Testis (tissue), 3 donors: ENCODE measurements around the gene GRK3. TPM values are rescaled to one million over a fixed set of nuclear protein-coding genes. Genes with fewer than 3 reads are reported as not detected.

ENCODE experiments used
- DNase-seq: peaks from one replicate; pipeline ENCODE4 v3.0.0-alpha.2; 2019
- H3K27ac ChIP-seq, 2 donors: fragments of 200-600 bp; sonication (generic); one replicate each; pipeline ENCODE4 v1.5.1; 2019
- H3K27me3 ChIP-seq: fragments of 200-600 bp; sonication (generic); one replicate; pipeline ENCODE4 v1.5.1; 2019
- H3K36me3 ChIP-seq: fragments of 200-600 bp; sonication (generic); one replicate; pipeline ENCODE4 v1.5.1; 2017; ENCODE audit warnings: low read depth; ENCODE audit errors: missing control alignments
- H3K4me1 ChIP-seq: fragments of 200-600 bp; sonication (generic); one replicate; pipeline ENCODE4 v1.5.1; 2019
- H3K4me3 ChIP-seq, 2 donors: fragments of 200-600 bp; sonication (generic); one replicate each; pipeline ENCODE4 v1.5.1; 2017 to 2019
- H3K9me3 ChIP-seq: fragments of 200-600 bp; sonication (generic); one replicate; pipeline ENCODE4 v1.5.1; 2017
- CTCF ChIP-seq, 3 experiments: fragments of 450-650 bp in 2 of 3; fragments of 200-600 bp in 1 of 3; sonication (generic) in 1 of 3; IDR thresholded peaks; one replicate each; pipeline ENCODE4 v1.5.1; 2016 to 2019; ENCODE audit warnings: antibody characterized with exemption in 3 of 3, mild to moderate bottlenecking in 2 of 3, moderate library complexity in 1 of 3
- POLR2A ChIP-seq: fragments of 450-650 bp; IDR thresholded peaks from one replicate; pipeline ENCODE4 v1.6.1; 2017; ENCODE audit warnings: antibody characterized with exemption, mild to moderate bottlenecking, moderate library complexity
- whole genome bisulfite sequencing, 2 donors: methylation state at CpG; one replicate each; pipeline ENCODE4 v1.1.5; 2018; 5-methylcytosine and 5-hydroxymethylcytosine counted together
- intact Hi-C: fragments of 100-400 bp; cut with DNase I; formaldehyde crosslinking; loops from one replicate; pipeline ENCODE4 v1.15.1; 2023; ENCODE audit warnings: low total_unique reads
- polyA plus RNA-seq: library from polyadenylated mRNA; stranded (reverse); fragments of 350-450 nt; fragmentation: Illumina TruSeq; extraction: RNeasy Lipid Tissue Mini Kit (QIAGEN cat#74804); gene quantifications from one replicate; pipeline ENCODE4 v1.2.3, GENCODE V29; 2014; ENCODE audit warnings: low read depth, low replicate concordance; ENCODE audit not compliant: insufficient read depth
- total RNA-seq, 2 donors: library from RNA; depleted of rRNA; stranded (reverse); fragments of >200 nt; gene quantifications; one replicate each; pipeline ENCODE4 v1.2.3, GENCODE V29; 2016

The GRK3 gene
- total and polyA plus RNA-seq, 3 donors from 2014 or later: 10.9 to 46.0 (median 12.8) TPM

- no peak for DNase-seq
- TF ChIP-seq POLR2A (no peak), CTCF (IDR thresholded peaks at IDR 0.05) (no peak)
- no peak overlapping the region for H3K4me3 ChIP-seq
- H3K27me3 ChIP-seq: no peaks in the 10 kb centered on the region
- no peaks in the 10 kb centered on the region for H3K36me3 ChIP-seq
- intact Hi-C loops: no loop called here
- no peaks in the 10 kb centered on the region for H3K9me3 ChIP-seq
- H3K4me1 ChIP-seq: no peaks in the 10 kb centered on the region
- H3K27ac ChIP-seq: no peak overlapping the region
Measured at GRCh38 chr22:25650833-25651232, 86.4 kb downstream of the GRK3 start.

- WGBS, 2 donors: 79 to 80% methylated on average over 4 of the region's 4 CpGs
- TF ChIP-seq POLR2A: no peak
- no peak for TF ChIP-seq CTCF (IDR thresholded peaks at IDR 0.05)
- H3K9me3 ChIP-seq: no peaks in the 10 kb centered on the region
Measured at GRCh38 chr22:25651332-25652085, 87.0 kb downstream of the GRK3 start.

GRCh38 chr22:25654676-25655075 lies 90.2 kb downstream of the GRK3 start:
- Histone ChIP-seq H3K36me3 (no peaks in the 10 kb centered on the region), H3K9me3 (no peaks in the 10 kb centered on the region), H3K4me1 (no peaks in the 10 kb centered on the region), H3K4me3 (no peak overlapping the region), H3K27ac (no peak overlapping the region), H3K27me3 (no peaks in the 10 kb centered on the region)
- no peak for DNase-seq
- intact Hi-C loops: no loop called here
- TF ChIP-seq POLR2A: no peak
- no peak for TF ChIP-seq CTCF (IDR thresholded peaks at IDR 0.05)

More at GRCh38 chr22:25651332-25652085, 87.0 kb downstream of the GRK3 start:
- Histone ChIP-seq H3K4me3 (no peak overlapping the region), H3K27me3 (no peaks in the 10 kb centered on the region), H3K36me3 (no peaks in the 10 kb centered on the region), H3K27ac (no peak overlapping the region), H3K4me1 (no peaks in the 10 kb centered on the region)
- DNase-seq: no peak
- intact Hi-C loops: no loop called here

- H3K36me3 ChIP-seq: no peaks in the 10 kb centered on the region
- 88 to 92% methylated on average over 4 of the region's 4 CpGs for WGBS, 2 donors
- intact Hi-C loops: no loop called here
Measured at GRCh38 chr22:25655371-25655935, 91.0 kb downstream of the GRK3 start.

More at GRCh38 chr22:25655371-25655935, 91.0 kb downstream of the GRK3 start:
- H3K9me3 ChIP-seq: no peaks in the 10 kb centered on the region
- no peak overlapping the region for H3K27ac ChIP-seq
- DNase-seq: no peak
- H3K4me3 ChIP-seq: no peak overlapping the region
- no peak for TF ChIP-seq CTCF (IDR thresholded peaks at IDR 0.05)
- no peak for TF ChIP-seq POLR2A
- H3K27me3 ChIP-seq: no peaks in the 10 kb centered on the region
- peaks cover 1% of the 10 kb centered on the region for H3K4me1 ChIP-seq
